PFSK-1 (cell line): ENCODE data around the gene PCED1B.

Source experiments
- FOXP2 ChIP-seq: optimal IDR thresholded peaks from 2 replicates; pipeline ENCODE3; 2011; ENCODE audit warnings: borderline replicate concordance, control low read depth, inconsistent platforms; ENCODE audit not compliant: insufficient read depth; ENCODE audit errors: extremely low read length, extremely low read depth
- POLR2AphosphoS5 ChIP-seq: IDR thresholded peaks from 2 replicates; pipeline ENCODE4 v1.6.1; 2012; ENCODE audit warnings: low read depth, mild to moderate bottlenecking, control low read depth, low read length, moderate library complexity
- SIN3A ChIP-seq: IDR thresholded peaks from 2 replicates; pipeline ENCODE4 v1.6.1; 2012; ENCODE audit warnings: mild to moderate bottlenecking, low read length, moderate library complexity, borderline replicate concordance; ENCODE audit not compliant: insufficient read depth
- TAF1 ChIP-seq: IDR thresholded peaks from 2 replicates; pipeline ENCODE4 v1.6.1; 2012; ENCODE audit warnings: low read length, control low read depth, borderline replicate concordance; ENCODE audit not compliant: insufficient read depth
- TF ChIP-seq, protein P1 (sequence below), 2 experiments: IDR thresholded peaks; 2 replicates each; pipeline versions ENCODE4 v1.6.1 to v1.8.0; 2011 to 2012; ENCODE audit warnings: low read depth in 2 of 2, low read length in 2 of 2, control low read depth in 1 of 2, inconsistent platforms in 1 of 2, mild to moderate bottlenecking in 1 of 2, moderate library complexity in 1 of 2; ENCODE audit not compliant: insufficient read depth in 1 of 2

PCED1B gene

GRCh38 chr12:47225356-47225755, 145.9 kb downstream of the PCED1B start:
- TF ChIP-seq, protein P1, sequence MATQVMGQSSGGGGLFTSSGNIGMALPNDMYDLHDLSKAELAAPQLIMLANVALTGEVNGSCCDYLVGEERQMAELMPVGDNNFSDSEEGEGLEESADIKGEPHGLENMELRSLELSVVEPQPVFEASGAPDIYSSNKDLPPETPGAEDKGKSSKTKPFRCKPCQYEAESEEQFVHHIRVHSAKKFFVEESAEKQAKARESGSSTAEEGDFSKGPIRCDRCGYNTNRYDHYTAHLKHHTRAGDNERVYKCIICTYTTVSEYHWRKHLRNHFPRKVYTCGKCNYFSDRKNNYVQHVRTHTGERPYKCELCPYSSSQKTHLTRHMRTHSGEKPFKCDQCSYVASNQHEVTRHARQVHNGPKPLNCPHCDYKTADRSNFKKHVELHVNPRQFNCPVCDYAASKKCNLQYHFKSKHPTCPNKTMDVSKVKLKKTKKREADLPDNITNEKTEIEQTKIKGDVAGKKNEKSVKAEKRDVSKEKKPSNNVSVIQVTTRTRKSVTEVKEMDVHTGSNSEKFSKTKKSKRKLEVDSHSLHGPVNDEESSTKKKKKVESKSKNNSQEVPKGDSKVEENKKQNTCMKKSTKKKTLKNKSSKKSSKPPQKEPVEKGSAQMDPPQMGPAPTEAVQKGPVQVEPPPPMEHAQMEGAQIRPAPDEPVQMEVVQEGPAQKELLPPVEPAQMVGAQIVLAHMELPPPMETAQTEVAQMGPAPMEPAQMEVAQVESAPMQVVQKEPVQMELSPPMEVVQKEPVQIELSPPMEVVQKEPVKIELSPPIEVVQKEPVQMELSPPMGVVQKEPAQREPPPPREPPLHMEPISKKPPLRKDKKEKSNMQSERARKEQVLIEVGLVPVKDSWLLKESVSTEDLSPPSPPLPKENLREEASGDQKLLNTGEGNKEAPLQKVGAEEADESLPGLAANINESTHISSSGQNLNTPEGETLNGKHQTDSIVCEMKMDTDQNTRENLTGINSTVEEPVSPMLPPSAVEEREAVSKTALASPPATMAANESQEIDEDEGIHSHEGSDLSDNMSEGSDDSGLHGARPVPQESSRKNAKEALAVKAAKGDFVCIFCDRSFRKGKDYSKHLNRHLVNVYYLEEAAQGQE (IDR thresholded peaks at IDR 0.05; ENCODE audit: insufficient read depth in 1 of 2, low read depth in 2 of 2, low read length in 2 of 2): no peak
- TF ChIP-seq POLR2AphosphoS5: no peak
- TF ChIP-seq FOXP2: no peak
- TF ChIP-seq TAF1: no peak
- no peak for TF ChIP-seq SIN3A

- TF ChIP-seq TAF1 (no peak), FOXP2 (no peak), SIN3A (no peak), POLR2AphosphoS5 (no peak)
- TF ChIP-seq, protein P1 (IDR thresholded peaks at IDR 0.05; ENCODE audit: insufficient read depth in 1 of 2, low read depth in 2 of 2, low read length in 2 of 2): no peak
Observed at GRCh38 chr12:47226199-47226598, 146.8 kb downstream of the PCED1B start.

- TF ChIP-seq TAF1 (no peak), POLR2AphosphoS5 (no peak), FOXP2 (no peak), SIN3A (no peak)
- TF ChIP-seq, protein P1 (IDR thresholded peaks at IDR 0.05; ENCODE audit: insufficient read depth in 1 of 2, low read depth in 2 of 2, low read length in 2 of 2): no peak
Observed at GRCh38 chr12:47228802-47229201, 149.4 kb downstream of the PCED1B start.

GRCh38 chr12:47231456-47231855, 152.0 kb downstream of the PCED1B start:
- no peak for TF ChIP-seq SIN3A
- TF ChIP-seq POLR2AphosphoS5: no peak
- no peak for TF ChIP-seq TAF1

DNA sequence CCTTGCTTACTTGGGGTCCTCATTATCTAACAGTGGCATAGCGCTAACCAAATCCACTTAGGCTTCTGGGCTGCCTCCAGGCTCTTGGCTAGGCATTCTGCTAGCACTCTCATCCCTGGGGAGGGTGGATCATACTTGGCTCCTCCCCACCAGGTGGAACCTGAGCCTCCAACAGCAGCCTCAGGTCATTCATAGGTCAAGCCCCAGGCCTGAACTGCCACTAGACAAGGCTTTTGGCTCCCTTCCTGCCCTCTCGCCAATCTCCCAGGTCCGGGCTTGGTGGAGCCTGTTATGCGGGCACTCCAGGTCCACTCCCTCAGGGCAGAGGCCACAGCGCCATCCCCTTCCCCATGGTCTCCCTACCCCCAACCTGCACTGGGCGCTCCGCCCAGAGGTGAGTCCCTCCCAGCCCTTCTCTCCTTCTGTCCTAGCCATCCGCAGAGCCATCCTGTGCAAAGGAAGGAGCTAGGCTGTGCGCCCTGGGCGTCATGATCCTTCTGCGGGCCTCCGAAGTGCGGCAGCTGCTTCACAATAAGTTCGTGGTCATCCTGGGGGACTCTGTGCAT, 155.2 kb downstream of the PCED1B start:
- no peak for TF ChIP-seq SIN3A
- no peak for TF ChIP-seq POLR2AphosphoS5
- TF ChIP-seq, protein P1 (IDR thresholded peaks at IDR 0.05; ENCODE audit: insufficient read depth in 1 of 2, low read depth in 2 of 2, low read length in 2 of 2): no peak
- no peak for TF ChIP-seq FOXP2
- no peak for TF ChIP-seq TAF1
